T-helper 1 cell treated with Interleukin-12 subunit alpha and Interleukin-12 subunit beta and Interleukin-4 antibody, amounts not matched to agents 30 ng/mL and 1 ng/mL, for 36 hours (primary cell): Measurements from ENCODE around the gene C18orf54. TPM values are rescaled to one million over a fixed set of nuclear protein-coding genes. Genes with fewer than 3 reads are reported as not detected.
"Not testable (repeated sequence)": the region's sequence is repeated elsewhere in the genome, so short reads cannot be mapped to it uniquely, and the experiment has no call there.

Experiments used
- intact Hi-C: fragments of 100-400 bp; cut with micrococcal nuclease; formaldehyde crosslinking; loops from one replicate; pipeline ENCODE4 v1.15.1; 2024
- total RNA-seq: library from RNA; stranded (reverse); gene quantifications from 2 replicates; pipeline ENCODE4 v1.2.3, GENCODE V29; 2022

C18orf54 gene
- total RNA-seq = 10.5 and 11.7 TPM in 2 replicates

DNA sequence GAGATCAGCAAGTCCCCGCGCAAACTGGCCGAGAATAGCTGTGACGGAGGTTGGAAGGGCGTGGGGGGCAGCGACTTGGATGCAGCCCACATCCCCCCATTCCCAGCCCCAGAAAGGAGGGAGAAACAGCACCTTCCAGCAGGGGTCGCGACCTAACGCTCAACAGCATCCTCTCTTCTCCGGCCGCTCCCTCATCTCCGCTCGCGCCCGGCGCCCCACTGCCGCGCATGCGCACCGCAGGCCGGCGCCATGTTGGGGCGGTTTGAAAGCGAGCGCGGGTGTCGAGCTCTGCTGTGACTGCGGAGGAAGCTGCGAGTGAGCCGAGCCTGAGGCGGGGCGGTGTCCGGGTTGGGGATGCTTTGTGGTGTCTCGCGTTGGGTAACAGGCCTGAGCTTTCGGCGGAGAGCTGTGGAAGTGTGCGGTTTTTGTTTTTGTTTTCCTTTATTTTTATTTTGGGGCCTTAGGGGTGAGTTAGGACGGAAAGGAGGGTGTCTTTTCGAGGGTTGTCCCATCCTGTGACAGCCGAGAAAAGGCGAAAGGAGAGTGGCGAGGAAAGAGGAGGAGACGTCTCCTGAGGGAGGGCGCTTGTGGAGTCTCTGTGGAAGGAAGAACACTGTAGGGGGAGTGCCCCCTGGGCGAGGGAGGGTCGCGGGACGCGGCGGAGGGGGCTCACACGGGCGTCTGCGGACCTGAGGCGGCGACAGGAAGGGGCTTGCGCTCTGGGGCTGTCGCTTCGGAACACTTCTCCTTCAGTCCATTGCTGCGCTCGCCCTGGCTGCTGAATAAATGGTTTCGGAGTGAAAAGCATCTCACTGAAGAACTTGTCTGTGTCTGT is at the start of gene C18orf54, which contains the start of gene STARD6:
C18orf54 (plus strand) TSS at position 247 of the 835 bp plus-strand sequence. CDS start 2,667 bp downstream, outside the sequence.
STARD6 (minus strand) TSS at position 199 of the 835 bp plus-strand sequence. CDS start 3,285 bp downstream, outside the sequence.
- intact Hi-C loops = loop anchor here (1.0 to 5.0 kb wide), 9 partner anchors 34 to 1229 kb away; partner anchors contain the start of genes MBD2 and TCF4

DNA sequence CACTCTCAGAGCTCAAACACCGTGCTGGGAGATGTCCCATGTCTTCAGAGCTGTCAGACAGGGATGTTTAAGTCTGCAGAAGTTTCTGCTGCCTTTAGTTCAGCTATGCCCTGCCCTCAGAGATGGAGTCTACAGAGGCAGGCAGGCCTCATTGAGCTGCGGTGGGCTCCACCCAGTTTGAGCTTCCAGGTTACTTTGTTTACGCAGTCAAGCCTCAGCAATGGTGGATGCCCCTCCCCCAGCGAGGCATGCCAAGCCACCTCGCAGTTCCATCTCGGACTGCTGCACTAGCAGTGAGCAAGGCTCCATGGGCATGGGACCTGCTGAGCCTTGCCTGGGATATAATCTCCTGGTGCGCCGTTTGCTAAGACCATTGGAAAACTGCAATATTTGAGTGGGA is 48.1 kb upstream of the C18orf54 start:
- intact Hi-C loops = not testable (repeated sequence)

DNA sequence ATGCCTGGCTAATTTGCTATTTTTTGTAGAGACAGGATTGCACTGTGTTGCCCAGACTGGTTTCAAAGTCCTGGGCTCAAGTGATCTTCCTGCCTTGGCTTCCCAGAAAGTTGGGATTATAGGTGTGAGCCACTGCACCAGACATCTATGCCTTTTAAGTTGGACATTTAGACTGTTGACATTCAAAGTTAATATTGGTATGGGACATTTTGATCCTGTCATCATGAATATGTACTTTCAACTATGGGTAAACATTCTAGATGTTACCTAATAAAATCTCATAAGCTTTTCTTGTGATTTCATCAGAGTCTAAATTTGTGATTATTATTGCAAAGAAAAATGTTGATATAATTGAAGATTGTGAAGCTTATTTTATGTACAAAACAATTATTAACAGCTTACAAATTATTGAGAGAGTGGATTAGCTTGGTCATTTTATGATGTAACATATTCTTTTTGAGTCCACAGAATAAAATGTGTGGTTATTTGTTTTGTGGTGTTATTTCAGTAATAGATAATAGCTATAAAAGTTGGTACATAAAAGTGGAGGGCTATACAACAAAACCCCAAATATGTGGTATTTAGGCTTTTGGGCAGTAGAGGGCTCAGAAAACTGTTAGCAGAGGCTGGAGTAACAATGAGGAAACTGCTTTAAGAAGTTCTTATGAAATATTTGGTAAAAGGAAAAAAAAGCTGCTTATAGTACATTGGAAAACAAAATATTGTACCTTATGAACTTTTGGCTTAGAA is 41.5 kb upstream of the C18orf54 start:
- intact Hi-C loops = no loop called here

DNA sequence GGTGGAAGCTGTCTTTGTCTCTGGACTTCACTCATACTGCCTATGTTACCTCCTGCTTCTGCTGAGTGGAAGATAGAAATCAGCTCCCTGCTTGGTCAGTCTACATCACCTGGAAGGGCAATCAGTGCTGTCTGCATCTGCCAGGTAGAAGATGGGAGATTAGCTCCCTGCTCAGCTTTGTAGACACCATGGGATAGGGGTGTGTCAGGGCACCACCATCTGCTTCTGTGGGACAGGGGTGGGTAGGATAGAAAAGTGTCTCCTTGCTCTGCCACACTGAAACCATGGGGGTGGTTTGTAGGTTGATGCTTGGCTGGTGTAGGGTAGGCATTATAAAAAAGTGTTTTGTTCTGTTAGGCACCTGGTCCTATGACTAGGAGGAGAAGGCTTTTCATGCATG is 34.1 kb upstream of the C18orf54 start:
- intact Hi-C loops = loop anchor here (10.0 kb wide), 1 partner anchor 419 kb away; no protein-coding TSS in a partner anchor

DNA sequence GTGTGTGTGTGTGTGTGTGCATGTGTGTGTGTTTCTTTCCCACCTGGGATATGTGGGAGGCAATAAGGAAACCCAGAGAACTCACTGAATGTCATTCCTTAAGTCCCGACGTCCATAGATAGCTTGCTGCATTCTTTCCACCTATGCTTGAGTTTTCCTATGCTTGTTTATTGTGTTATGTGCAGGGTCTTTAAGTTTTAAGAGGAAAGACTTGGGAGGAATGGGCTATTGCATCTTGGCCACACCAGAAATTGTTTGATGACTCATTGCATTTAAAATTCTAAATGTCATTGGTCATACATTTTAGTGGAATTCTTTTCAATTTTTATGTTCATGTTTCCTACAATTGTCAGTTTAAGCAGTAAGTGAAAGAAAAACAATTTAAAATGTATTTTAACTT is 33.7 kb upstream of the C18orf54 start:
- intact Hi-C loops = loop anchor here (10.0 kb wide), 1 partner anchor 419 kb away; no protein-coding TSS in a partner anchor

DNA sequence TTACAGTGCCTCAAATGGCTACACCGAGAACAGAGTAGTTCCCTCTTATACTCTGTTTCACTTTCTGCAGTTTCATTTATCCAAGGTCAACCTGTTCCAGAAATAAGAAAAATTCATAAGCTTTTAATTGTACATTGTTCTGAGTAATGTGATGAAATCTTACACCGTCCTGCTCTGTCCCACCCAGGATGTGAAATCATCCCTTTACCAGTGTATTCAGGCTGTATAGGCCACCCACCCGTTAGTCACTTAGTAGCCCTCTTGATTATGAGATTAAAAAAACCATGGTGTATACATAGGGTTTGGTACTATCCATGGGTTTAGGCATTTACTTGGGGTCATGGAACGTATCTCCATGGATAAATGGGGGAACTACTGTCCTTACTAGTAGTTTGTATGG is 29.9 kb upstream of the C18orf54 start:
- intact Hi-C loops = loop anchor here (10.0 kb wide), 1 partner anchor 423 kb away; no protein-coding TSS in a partner anchor

DNA sequence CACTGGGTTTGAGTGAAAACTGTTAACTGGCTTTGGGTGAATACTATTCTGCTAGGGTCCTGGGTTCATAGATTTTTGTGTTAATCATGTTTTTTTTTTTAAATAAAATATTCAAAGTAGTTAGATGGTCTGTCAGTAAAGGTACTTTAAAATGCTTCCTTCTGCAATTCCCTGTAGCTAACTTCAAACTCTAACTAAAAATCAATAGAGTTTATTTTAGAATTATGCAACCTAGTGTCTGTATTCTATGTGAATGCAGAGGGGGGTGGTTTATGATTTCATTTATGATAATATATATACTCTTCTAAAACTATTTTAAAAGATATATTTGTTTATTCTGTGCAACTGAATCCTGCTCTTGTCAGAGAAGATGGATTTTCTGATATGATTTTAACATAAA is 27.9 kb upstream of the C18orf54 start:
- intact Hi-C loops = loop anchor here (10.0 kb wide), 1 partner anchor 425 kb away; no protein-coding TSS in a partner anchor

DNA sequence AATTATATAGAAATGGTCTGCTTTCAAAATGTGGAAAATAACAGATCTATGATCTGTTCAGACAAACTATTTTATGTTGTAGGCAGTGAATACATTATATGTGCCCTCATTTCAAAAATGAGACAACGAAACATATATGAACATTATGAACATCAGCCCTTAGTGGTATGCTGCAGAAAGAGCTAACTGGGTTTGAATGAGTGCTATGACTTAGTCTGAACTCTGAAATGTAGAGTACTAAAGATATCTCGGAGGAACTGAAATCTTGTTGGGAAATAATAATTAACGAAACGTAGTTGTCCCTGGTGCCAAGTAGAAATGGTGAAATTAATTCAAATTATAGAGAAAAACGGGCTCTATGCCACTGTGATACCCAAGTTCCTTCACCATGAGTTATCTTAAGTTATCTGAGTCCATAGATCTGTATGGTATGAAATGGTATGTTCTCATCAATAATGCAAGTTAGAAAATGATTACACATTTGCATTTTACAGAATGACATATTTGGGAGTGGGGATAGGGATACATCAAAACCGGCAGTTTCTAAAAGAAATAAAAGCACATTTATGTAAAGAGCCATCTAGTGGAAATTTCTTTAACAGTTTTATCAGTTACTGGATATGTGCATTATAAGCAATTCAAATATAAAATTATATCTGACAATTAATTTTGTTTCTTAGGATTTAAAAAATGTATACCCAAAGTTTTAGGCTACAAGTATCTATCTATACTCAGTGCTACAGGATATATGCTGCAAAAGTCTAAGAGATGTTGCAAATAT is 26.7 kb upstream of the C18orf54 start:
- intact Hi-C loops = no loop called here

DNA sequence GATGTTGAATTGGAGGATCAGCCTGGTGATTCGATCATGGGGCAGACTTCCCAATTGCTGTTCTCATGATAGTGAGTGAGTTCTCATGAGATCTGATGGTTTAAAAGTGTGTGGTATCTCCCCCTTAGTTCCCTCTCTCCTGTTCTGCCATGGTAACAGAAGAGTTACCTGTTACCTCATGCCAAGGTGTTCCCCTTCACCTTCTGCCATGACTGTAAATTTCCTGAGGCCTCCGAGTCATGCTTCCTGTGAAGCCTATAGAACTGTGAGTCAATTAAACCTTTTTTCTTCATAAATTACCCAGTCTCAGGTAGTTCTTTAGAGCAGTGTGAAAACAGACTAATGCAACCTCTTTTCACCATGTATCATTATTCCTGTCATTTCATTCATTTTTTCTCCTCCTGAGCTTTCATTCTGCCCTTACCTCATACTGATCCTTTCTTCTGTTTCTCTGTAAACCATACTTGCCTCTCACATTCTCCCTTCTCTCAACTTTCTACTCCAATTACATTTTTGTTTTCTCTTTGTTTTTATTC is 22.0 kb upstream of the C18orf54 start:
- intact Hi-C loops = no loop called here

DNA sequence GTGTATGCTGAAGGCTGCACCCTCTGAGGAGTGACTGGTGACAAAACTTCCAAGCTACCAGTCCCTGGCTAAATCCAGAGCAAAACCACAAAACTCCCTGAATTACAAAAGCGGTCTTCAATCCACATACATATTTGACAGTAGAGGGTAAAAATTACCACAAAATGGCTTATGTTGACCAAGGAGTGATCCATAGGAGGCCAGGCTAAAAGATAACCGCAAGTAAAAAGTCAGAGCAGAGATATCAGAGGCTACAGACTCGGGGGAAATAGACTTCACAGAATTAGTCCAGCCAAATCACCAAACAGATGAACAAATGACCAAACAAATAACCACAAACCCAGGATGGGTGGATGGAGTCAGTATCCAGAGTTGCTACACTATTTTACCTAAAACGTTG is 19.5 kb upstream of the C18orf54 start:
- intact Hi-C loops = no loop called here

DNA sequence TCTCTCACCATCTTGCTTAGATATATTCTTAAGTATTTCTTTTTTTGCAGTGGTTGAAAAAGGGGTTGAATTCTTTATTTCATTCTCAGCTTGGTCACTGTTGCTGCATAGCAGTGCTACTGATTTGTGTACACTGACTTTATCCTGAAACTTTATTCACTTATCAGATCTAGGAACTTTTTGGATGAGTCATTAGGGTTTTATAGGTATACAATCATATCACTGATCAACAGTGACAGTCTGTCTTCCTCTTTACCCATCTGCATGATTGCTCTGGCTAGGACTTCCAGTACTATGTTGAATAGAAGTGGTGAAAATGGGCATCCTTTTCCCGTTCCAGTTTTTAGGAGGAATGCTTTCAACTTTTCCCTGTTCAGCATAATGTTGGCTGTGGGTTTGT is 6.5 kb upstream of the C18orf54 start:
- intact Hi-C loops = no loop called here

DNA sequence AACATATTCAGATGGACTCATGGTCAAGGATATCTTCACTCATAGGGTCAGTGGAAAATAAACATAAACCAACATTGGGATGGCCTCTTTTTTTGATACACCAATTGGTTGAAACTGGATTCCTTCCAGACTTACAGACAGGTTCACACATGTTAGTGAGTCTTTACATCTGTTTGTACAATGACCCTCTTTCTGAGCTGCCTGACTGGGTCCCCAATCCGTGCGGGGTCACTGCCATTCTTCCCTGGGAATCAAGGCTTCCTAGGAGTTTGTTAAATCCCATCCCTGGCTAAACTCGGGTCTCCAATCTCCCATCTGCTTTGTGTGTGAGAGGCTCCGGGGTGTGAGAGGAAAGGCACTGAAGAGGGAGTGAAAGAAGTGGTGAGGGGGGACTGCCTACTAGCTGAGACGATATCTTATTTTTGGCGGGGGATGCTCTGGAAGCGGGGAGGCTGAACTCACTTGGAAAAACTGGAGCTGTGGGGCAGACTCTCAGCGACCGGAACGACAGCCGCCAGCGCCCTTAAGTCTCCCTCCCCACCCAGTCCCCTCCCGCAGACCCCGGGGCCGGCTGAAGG is 535 bp upstream of the C18orf54 start:
- intact Hi-C loops = loop anchor here (1.0 to 5.0 kb wide), 9 partner anchors 35 to 1230 kb away; partner anchors contain the start of genes MBD2 and TCF4

DNA sequence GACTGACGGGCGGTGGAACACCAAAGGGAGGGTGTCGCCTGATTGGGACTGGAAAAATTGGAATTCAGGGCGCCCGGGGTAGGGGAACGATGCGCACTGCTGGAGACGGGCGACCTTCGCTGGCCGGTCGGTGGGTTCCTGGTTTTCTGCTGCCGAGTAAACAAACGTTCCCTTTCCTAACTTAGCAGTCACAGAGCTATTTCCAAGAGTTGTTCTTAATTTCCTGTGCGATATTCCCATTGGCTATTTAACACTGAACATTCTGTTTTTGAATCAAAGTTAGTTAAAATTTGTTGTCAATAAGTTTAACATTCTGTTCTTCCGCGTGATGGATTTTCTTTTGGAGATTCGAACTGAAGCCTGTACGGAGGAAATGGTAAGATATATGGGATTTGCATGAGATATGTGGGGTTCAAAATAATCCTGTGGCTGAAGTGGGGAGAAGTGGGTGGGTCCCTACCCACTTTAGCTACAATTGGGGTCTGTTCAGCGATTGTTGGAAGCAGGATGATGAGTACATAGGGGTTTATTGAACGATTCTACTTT is 862 bp downstream of the C18orf54 start:
- intact Hi-C loops = loop anchor here (5.0 kb wide), 1 partner anchor 1229 kb away; the partner anchor contains the start of gene TCF4

DNA sequence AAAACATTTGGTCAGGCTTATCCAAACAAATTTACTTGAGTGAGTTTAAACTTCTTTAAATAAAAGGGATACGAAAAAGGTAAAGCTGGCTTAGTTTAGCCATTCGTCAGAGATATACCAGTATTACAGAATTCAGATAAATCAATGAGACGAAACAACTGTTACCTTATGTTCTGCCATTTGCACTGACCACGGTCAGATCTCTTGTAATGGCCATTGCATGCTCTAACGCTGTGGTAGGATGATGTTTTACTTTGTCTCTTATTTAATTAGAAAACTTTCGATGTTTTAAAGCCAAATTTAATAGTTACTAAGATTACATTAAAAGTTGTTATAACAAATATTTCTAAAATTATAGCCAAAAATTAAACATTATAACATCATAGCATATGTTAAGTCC is 1.5 kb downstream of the C18orf54 start:
- intact Hi-C loops = loop anchor here (5.0 kb wide), 1 partner anchor 1228 kb away; the partner anchor contains the start of gene TCF4

DNA sequence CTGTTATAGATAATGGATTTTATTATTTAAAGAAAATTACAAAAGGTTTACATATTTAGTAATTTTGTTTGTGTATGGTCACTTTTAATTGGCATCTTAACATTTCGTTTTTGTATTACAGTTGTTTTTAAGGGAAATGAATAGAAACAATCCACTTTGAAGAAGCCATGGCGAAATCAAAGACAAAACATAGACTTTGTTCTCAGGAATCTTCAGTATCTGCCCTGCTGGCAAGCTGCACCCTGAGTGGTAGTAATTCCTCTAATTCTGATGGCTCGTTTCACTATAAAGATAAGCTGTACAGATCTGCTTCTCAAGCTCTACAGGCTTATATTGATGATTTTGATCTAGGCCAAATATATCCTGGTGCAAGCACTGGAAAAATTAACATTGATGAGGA is 2.7 kb downstream of the C18orf54 start:
- intact Hi-C loops = no loop called here

DNA sequence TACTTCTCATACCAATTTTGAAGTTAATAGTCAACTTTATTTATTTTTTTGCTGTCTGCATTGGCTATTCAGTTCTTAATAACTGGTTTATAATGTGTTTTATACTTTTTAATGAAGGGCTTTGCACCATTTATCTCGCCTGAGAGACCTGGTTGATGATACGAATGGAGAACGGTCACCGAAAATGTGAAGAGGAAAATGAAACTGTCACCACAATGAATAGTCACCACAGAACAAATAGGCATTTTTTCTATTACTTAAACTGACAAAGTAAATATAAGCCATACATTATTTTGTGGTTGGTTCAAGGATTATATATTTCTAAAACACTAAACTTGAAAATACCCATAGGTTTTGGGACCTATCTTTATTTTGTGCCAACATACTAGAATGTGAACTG is 20.4 kb downstream of the C18orf54 start:
- intact Hi-C loops = no loop called here

DNA sequence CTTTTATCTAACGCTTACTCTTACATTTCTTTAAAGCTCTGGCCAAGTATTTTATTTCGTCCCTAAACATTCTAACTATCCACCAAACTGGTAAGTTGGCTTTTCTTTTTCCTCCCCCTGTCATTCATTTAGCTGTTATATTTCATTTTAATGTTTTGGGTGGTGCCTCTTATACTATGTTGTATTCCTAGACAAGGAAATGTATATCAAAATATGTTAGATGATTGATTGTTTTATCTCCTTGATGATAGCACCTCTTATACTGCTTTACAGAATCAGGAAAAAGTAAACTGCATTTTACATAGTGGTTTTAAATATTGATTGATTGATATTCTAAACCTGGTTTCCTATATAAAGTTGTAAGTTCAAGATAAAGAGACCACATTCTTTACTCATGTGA is 23.9 kb downstream of the C18orf54 start:
- intact Hi-C loops = no loop called here

DNA sequence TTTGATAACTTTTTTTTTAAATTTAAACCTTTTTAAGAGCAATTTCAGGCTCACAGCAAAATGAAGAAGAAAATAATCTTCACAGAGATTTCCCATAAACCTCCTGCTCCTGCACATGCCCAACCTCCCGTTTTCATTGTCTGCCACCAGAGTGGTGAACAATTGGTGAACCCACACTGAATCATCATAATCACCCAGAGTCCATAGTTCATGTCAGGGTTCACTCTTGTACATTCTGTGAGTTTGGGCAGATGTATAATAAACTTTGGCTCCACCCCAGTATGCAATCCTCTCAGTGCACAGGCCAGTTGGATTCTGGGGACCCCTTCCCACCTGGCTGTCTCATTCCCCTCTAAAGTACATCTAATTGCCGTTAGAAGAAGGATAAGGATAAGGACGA is 24.4 kb downstream of the C18orf54 start:
- intact Hi-C loops = no loop called here

DNA sequence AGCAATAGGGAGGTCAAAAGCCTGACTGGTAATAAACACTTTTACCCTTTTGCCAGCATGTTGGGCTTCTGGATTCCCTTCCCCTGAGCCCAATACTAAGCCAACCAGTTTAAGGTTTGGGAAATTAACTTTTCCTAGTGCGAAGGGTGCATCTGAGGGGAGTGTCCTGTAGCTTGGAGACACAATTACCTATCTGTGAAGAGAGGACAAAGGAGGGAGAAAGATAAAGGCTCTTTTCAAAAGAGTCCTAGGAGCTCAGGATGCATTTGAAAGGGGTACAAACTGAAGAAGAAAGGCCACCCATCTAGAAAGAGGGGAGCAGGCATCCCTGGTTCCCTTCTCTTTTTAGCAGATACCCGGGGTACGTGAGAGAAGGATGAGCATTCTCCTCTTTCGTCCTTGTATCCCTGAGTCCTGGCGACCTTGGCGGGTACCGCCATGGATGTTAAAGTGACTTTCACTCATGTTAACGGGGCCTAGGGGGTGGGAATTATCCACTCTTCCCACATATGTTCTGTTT is 25.1 kb downstream of the C18orf54 start:
- intact Hi-C loops = no loop called here

DNA sequence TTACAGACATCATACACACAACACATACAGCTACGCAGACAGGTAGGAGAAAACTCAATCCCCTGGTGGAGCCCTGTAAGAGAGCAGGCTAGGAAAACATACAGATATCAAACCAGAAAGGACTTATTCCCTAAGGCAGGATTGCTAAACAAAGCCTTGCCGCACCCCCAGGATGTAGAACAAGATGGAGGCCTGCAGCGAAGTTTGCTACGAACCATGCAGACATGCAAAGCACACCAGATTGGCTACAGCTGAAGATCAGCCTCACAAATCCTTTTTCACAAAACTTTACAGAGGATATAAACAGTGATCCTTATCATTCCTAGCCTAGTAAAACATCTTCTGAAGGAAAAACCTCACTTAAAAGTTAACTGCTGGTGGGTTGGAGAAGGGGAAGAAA is 28.3 kb downstream of the C18orf54 start:
- intact Hi-C loops = no loop called here
